GM19025 (cell line): ENCODE results near the gene MPP3.
"Not testable (repeated sequence)": the region's sequence is repeated elsewhere in the genome, so short reads cannot be mapped to it uniquely, and the experiment has no call there.

Experiments
- ATAC-seq: cut with Tn5 transposase; IDR thresholded peaks from one replicate; pipeline ENCODE4 v1.9.1; 2021; ENCODE audit warnings: mild to moderate bottlenecking, low read depth, moderate library complexity; ENCODE audit not compliant: unreplicated experiment

Gene MPP3

GRCh38 chr17:43832976-43833829 is at the start of gene MPP3:
MPP3 (minus strand) TSS chr17:43833146; CDS start chr17:43831906, 1,240 bp downstream.
- no peak for ATAC-seq

GRCh38 chr17:43881758-43882505 is 49.0 kb upstream of the MPP3 start:
- no peak for ATAC-seq

- ATAC-seq, result no peak
Observed at GRCh38 chr17:43881181-43881580, 48.2 kb upstream of the MPP3 start.

- no peak for ATAC-seq
Observed at GRCh38 chr17:43880420-43880991, 47.6 kb upstream of the MPP3 start.

- ATAC-seq, result no peak
Observed at GRCh38 chr17:43879723-43880419, 46.9 kb upstream of the MPP3 start.

- no peak for ATAC-seq
Observed at GRCh38 chr17:43878260-43879175, 45.6 kb upstream of the MPP3 start.

GRCh38 chr17:43877451-43878155 is 44.7 kb upstream of the MPP3 start:
- ATAC-seq, result no peak

- ATAC-seq, result no peak
Observed at GRCh38 chr17:43877031-43877430, 44.1 kb upstream of the MPP3 start.

- no peak for ATAC-seq
Observed at GRCh38 chr17:43875476-43876147, 42.7 kb upstream of the MPP3 start.

- no peak for ATAC-seq
Observed at GRCh38 chr17:43874293-43874692, 41.3 kb upstream of the MPP3 start.

- ATAC-seq, result no peak
Observed at GRCh38 chr17:43873815-43874214, 40.9 kb upstream of the MPP3 start.

- no peak for ATAC-seq
Observed at GRCh38 chr17:43873091-43873490, 40.1 kb upstream of the MPP3 start.

- ATAC-seq, result no peak
Observed at GRCh38 chr17:43871946-43872690, 39.2 kb upstream of the MPP3 start.

- not testable (repeated sequence) for ATAC-seq
Observed at GRCh38 chr17:43869031-43869430, 36.1 kb upstream of the MPP3 start.

- no peak for ATAC-seq
Observed at GRCh38 chr17:43868226-43868994, 35.5 kb upstream of the MPP3 start.

GRCh38 chr17:43864161-43864984 is 31.4 kb upstream of the MPP3 start:
- ATAC-seq, result no peak
